Fibroblast of skin of right quadriceps (primary cell): ENCODE results near the gene GAREM2.
A peak's percentile ranks its signal among the peaks of the same experiment; 100 is the strongest.
"Not testable (repeated sequence)": the region's sequence is repeated elsewhere in the genome, so short reads cannot be mapped to it uniquely, and the experiment has no call there.

ENCODE experiments used
- DNase-seq: peaks from one replicate; pipeline ENCODE4 v3.0.0-alpha.2; 2013

The GAREM2 gene

DNA sequence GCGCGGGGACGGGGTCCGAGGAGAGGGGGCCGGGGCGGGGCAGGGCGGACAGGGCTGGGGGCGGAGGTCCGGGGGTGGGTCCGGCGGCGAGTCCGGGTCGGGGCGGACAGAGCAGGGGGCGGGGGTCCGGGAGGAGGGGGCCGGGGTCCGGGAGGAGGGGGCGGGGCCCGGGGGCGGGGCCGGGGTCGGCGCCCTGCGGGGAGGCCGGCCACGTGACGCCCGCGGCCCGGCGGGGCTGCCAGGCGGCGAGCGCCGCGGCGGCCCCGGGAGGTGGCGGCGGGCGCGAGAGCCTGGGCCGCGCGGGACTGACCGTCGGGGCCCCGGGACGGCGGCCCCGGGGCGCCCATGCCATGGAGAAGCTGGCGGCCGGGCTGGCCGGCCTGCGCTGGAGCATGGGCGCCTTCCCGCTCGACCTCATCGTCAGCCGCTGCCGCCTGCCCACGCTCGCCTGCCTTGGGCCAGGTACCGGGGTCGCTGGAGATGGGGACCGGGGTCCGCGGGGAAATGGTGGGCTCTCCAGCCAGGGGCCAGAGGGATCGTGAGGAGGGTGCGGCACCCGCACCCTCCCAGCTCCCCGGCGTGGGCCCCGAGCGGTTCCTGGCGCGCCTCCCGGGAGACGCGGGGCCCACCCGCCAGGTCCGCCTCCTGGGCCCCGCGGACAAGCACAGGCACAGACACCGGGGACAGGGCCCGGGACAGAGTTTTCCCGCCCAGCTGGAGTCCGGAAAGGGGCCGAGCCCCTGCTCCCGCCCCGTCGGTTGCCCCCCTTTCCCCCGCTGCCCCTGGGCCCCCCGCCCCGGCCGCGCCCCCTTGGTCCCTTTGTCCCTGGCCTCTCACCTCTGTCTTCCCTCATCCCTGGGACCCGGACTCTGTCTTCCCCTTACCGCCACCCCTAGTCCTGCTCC, at the start of gene GAREM2:
Gene GAREM2 (plus strand): TSS at position 218 of the 905 bp plus-strand sequence. CDS start 133 bp downstream, at position 351.
- no peak for DNase-seq

DNA sequence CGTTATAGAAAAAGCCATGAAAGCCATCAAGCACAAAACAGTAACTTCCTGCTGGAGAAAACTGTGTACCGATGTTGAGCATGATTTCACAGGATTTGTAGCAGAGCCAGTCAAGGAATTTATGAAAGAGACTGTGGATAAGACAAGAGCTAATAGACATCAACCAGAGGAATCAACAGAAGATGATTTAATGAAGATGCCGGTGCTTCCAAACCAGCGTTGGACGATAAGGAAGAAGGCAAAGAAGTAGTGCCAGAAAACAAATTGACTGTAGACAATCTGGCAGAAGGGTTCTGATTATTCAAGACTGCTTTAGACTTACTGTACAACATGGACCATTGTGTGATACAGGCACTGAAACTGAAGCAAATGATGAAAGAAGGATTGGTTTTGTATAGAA, 49.5 kb upstream of the GAREM2 start:
- no peak for DNase-seq

DNA sequence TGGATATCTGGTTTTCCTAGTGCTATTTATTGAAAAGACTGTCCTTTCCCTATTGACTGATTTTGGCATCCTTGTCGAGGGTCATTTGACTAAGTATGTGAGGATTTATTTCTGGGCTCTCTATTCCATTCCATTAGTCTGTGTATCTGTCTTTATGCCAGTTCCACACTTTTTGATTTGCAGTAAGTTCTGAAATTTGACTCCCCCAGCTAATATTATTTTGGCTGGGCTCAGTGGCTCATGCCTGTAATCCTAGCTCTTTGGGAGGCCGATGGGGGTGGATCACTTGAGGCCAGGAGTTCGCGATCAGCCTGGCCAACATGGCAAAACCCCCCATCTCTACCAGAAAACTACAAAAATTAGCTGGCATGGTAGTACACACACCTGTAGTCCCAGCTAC, 46.8 kb upstream of the GAREM2 start:
- DNase-seq: no peak

DNA sequence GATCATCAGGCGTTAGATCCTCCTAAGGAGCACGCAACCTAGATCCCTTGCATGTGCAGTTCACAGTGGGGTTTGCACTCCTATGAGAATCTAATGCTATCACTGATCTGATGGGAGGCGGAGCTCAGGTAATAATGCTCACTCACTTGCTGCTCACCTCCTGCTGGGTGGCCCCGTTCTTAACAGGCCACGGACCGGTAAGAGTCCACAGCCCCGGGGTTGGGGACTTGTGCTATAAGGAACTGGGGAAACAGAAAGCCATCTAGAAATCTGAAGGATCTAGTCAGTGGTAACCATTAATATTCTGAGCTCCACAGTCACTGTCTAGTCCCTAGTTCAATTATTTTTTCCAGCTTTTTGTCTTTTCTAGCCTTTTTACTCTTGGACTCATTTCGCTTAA, 44.7 kb upstream of the GAREM2 start:
- no peak for DNase-seq

DNA sequence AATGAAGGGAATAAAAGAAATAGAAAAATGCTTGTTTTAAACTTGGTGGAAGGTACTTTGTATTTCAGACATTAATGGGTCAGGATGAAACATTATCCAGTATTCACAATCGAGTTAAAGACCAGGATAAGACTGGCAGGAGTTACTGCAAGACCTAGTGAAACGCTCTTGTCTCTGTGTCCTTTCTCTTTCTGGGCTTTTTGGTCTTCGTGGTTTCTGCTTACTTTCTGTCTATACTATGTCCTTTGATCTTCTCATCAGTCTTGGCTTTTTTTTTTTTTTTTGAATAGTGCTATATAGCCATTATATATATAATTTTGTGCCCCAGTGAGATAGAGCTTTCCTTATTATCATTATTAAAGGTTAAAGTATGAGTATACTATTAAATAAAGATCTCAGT, 42.1 kb upstream of the GAREM2 start:
- no peak for DNase-seq

DNA sequence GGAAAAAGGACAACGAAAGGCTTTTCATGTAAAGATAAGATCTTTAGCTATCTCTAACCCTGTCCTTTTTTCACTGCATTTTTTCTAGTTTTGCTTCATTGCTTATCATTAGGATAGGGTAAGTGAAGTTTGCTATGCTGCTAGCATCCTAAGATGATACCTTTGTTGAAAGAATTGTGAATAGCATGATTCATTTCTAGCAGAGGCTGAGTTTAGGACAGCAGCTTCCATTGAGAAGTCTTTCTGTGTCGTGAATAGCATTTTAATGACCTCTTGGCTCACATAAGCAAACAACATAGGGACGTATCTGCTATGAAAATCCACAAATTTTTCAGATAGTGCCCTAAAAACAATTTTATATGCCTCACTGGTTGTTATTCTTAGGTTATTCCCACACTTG, 36.4 kb upstream of the GAREM2 start:
- DNase-seq: no peak

DNA sequence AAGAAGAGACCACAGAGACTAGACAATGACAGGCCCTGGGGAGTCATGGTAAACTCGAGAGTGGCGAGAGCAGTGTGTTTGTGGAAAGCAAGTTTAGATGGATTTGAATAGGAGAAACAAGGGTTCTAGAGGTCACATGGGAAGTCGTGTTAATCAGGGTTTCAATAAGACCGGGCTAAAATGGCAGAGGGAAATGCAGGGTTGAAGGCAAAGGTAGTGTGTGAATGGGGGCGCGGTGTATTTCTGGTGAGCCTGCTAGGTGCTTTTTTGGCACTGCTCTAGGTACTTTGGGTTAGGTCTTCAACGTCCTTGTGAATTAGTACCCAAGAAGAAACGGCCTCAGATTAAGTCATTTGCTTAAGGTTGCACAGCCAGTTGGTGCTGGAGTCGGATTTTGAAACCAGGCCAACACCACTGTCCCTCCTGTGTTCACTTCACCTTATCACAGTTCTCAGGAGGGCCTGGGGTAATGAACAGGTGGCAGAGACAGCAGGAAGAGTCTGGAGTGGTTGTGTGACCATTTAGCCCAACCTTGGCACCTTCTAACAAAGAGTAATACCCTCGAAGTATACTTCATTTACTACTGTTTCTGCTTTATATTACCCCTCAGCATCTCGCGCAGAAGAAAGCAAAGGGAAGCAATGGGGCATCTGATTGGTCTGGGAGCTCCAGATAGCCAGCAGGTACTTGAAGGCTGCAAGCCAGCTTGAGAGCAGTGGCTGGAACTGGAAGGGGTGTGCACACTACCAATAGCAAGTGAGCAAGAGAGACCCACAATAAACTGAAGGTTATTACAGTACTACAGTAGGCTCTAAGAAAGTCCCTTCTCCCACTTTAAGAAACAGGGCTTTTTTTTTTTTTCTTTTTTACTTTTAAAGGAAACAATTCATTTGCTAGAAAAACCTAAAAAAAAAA, 33.4 kb upstream of the GAREM2 start:
- no peak for DNase-seq

DNA sequence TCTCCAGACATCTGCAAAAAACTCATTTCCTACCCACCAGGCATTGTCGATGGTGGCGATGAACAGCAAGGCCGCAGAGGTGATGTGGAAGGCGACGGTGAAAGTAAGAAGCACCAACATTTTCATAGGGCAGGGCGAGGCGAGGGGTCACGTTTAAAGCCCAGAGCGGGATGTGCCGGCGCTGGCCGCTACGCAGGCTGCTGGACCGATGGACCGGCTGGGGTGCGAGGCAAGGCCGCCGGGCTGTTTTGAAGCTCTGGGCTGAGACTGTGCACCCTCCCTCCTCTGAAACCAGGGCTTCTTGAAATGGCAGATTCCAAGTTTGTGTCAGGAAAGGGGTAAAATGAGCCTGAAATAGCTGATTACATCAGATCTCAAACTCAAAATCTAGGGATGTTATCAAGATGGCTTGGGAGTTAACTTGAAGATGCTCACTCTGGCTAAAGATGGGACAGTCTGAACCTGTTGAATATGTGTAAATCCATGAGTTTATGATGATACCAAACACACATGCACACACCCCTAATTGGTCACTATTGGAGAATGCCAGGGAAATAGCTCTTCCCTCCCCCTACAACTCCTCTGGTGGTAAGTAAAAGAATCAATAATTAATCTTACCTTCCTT, 31.6 kb upstream of the GAREM2 start:
- no peak for DNase-seq

DNA sequence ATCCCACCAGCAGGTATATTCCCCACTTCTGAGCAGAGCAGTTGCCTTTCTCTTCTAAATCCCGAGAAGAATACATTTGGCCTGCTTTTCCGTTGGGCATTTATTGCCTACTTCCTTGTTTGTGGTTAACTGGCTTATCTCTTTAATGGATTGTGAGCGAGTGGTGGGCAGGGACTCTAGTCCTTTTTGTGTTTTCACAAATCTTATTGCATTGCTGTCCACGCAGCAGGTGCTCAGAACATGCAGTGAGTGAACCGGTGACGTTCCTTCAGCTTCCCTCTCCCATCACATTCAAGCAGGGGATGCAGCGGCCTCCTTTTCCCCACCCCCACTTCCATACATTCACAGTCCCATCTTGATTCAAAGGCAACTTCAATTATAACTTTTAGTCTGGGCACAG, 28.9 kb upstream of the GAREM2 start:
- DNase-seq: no peak

DNA sequence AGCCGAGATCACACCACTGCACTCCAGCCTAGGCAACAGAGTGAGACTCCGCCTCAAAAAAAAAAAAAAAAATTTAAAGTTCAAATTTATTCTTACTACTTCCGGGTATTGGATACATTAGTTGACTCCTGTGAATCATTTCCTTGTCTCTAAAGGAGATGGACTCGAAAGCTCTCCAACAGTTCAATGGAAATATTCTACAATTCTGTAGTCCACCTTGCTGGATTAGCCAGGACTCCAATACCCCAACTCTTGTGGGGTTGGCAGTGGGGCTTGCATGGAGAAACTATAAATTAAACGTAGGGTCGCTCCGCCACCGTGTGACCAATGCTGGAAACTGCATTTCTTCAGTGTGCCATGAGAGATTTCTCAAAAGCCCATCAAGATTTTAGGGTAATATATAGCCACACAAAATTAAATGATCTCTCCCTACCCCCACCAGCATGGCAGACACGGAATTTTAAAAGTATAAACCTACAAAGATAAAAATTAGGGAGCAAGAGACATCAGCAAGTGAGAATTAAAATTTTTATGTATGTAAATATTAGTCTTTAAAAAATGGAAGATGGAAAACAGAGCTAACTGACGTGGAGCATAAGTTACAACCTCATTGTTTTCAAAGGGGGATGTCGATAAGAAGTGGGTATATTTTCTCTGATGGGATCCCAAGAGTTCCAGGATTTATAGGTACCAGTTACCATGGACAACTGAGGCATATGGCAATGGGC, 27.8 kb upstream of the GAREM2 start:
- peak; percentile 42 for DNase-seq

DNA sequence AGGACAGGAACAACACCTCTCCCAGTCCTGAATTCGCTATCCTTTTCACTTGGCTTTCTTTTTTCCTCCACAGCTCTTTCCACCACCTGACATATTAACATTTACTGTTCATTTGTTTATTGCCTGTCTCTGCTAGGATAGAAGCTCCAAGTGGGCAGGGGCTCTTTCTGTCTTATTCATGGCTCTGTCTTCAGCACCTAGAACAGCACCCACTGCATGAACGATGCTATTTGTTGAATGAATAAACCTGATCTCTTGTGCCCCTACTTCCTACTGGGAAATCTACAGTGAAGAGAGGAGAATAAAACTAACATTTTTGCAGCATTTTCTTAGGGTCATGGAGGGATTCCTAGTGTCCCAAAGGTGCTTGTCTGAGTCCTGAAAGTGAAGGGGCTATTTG, 24.4 kb upstream of the GAREM2 start:
- no peak for DNase-seq

DNA sequence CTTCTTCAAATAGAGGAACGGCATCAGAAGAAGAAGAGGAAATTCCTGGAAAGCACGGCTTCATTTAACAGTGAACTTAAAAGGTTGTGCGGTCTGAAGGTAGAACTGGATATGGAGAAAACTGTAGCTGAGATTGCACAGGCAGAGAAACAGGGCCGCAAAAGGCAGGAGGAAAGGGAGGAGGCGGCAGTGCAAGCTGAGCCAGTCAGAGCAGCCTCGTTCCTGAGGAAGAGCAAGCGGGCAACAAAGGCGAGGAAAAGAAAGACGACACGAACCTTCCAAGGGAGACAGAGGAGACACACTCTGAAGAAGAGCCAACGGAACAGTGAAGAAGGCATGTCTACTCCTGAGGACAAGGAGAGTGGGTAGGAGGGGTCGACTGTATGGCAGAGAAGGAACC, 22.6 kb upstream of the GAREM2 start:
- no peak for DNase-seq

DNA sequence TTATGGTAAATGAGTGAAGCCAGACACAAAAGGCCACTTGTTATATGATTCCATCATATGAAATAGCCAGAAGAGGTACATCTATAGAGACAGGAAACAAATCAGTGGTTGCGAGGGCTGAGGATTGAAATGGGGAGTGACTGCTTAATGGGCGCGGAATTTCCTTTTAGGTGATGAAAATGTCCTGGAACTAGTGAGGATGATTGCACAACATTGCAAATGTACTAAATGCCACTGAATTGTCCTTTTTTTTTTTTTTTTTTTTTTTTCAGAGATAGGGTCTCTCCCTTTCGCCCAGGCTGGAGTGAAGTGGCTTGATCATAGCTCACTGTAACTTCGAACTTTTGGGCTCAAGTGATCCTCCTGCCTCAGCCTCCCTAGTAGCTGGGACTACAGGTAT, 15.3 kb upstream of the GAREM2 start:
- DNase-seq: no peak

DNA sequence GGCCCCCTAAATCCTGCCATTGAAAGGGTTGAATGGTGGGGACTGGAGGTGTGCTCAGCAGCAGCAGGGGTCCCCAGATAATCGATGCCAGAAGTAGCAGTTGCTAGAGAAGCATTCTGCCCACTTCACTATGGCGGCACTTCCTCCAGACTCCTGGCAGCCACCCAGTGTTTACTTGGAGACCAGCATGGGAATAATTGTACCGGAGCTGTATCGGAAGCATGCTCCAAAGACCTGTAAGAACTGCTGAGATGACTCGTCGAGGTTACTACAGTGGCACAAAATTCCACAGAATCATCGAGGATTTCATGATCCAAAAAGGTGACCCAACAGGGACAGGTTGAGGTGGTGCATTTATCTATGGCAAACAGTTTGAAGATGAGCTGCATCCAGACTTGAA, 11.0 kb upstream of the GAREM2 start:
- no peak for DNase-seq

DNA sequence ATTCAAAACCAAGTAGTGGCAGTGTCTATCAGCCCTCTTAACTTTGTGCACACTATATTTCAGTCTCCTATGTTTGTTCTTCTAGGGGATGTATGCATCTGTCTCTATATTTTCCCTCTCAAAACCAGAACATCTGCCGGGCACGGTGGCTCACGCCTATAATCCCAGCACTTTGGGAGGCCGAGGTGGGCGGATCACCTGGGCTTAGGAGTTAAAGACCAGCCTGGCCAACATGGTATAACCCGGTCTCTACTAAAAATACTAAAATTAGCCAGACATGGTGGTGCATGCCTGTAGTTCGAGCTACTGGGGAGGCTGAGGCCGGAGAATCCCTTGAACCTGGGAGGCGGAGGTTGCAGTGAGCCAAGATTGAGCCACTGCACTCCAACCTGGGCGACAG, 9.9 kb upstream of the GAREM2 start:
- no peak for DNase-seq

DNA sequence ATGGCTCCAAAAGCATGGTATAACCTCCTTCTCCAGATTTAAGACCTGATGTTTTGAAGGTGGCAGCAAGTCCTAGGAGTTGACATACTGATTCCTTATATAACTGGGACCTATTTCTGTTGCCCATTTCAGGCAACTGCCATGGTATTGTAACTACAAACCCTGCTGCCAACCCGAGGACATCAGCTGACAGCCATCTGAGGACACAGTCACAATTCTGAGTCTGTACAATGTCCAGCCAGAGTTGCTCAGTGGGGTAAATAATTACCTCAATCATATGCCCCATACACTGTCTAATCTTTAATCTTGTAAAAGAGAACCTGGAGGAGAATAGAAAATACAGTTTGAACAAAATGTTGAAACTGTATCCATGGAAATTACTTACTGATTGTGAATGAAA, 8.7 kb upstream of the GAREM2 start:
- DNase-seq: no peak

DNA sequence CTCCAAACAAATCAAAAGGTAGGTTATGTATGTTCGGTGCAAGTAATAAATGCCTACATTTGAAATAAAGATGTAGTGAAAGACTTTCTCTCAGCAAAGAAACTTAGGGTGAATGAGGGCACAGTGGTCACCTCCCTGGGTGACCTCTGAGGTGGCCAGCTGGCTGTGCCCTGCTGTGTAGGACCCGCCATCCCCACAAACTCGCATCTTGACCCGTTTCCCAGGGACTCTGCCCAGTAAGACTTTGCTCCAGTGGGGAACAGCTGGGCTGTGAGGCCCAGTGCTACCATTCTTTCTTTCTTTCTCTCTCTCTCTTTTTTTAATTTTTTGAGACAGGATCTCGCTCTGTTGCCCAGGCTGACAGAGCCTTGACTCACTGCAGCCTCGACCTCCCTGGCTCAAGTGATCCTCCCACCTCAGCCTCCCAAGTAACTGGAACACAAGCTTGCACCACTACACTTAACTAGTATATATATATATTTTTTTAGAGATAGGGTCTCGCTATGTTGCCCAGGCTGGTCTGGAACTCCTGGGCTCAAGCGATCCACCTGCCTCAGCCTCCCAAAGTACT, 8.2 kb upstream of the GAREM2 start:
- DNase-seq: no peak

DNA sequence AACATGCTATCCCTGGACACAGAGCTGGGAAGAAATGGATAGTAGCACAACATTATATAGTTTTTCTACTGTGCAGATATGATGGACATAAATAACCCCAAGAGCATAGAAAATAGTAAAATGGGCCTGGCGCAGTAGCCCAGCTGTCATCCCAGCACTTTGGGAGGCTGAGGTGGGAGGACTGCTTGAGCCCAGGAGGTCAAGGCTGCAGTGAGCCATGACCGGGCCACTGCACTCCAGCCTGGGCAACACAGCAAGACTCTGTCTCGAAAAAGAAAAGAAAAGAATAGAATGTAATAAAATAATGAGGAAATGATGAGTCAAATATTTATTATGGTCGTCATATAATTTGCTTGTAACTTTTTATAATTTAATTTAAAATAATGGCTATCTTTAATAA, 7.5 kb upstream of the GAREM2 start:
- DNase-seq: no peak

DNA sequence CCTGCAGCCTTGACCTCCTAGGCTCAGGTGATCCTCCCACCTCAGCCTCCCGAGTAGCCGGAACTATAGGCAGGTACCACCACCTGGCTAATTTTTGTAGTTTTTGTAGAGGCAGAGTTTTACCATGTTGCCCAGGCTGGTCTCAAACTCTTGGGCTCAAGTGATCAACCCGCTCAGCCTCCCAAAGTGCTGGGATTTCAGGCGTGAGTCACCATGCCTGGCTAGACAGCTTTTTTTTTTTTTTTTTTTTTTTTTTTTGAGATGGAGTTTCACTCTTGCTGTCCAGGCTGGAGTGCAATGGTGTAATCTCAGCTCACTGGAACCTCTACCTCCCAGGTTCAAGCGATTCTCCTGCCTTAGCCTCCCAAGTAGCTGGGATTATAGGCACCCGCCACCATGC, 6.3 kb upstream of the GAREM2 start:
- DNase-seq: not testable (repeated sequence)

DNA sequence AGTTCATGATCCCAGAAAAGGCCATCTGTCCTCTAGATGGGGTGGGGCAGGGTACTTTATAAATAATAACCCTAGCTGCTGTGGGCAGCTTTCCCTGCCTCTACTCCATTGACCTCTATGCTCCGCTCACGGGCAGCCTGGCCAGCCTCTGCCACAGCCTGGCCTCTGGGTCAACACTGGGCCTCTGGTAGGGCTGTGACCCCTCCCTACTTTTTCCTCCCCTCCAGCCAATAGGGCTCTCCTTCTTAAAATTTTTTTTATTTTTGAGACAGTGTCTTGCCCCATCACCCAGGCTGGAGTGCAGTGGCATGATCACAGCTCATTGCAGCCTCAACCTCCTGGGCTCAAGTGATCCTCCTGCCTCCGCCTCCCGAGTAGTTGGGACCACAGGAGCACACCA, 4.1 kb upstream of the GAREM2 start:
- DNase-seq: no peak

DNA sequence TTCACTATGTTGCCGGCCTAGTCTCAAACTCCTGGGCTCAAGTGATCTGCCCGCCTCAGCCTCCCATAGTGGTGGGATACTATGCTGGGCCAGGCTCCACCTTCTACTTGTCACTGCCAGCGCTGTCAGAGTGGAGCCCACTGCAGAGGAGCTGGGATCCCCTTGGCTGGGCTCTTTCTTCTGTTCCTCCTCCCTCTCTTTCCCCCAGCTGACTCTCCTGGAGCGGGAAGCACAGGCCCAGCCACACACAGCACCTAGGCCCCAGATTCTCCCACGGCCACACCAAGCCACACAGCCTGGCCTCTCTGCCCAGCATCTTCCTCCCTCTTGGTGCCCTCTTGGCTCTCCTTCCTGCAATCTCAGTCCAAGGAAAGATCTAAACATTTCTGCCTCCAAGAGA, 3.7 kb upstream of the GAREM2 start:
- DNase-seq: no peak

DNA sequence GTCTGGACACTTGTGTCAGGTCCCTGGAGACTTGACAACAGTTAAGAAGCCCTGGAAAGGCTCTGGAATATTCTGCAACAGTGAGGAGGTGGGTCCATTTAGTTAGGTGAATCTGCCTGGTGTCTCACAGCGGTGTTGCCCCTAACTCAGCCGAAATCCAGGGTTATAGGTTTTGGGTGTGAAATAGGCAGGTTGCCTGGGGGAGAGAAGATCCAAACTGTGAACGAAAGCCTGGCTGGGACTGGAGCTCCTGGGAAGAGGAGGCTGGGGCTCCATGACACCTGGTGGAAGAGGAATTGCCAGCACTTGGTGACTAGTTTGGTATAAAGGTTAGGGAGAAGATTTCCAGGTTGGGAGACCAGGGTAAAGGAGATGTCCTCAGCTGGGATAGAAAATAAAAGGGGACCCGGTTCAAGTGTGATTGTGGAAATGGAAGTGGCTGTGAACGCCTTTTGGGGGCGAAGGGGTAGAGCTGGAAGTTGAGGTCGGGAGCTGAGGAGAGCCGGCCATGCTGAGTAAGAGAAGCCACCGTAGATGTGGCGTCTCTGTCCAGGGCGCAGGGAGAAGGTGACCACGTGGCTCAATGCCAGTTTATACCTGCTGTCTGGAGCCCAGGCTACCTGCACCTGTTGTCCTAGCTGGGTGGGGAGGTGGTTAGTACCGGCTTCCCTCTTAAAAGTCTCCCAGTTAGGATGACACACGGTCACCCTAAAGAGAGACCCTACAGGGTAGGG, 3.0 kb upstream of the GAREM2 start:
- DNase-seq: no peak
